Activated T-helper 1 cell treated with anti-CD3 and anti-CD28 coated beads, Interleukin-2, amount 50 U/mL, for 16 hours (primary cell): ENCODE data around the gene NELFA.
"Not testable (repeated sequence)": the region's sequence is repeated elsewhere in the genome, so short reads cannot be mapped to it uniquely, and the experiment has no call there.

Source experiments
- DNase-seq, 2 donors: peaks; one replicate each; pipeline ENCODE4 v3.0.0-alpha.2; 2020; ENCODE audit warnings: low read depth in 1 of 2, low spot score in 1 of 2

The NELFA gene

DNA sequence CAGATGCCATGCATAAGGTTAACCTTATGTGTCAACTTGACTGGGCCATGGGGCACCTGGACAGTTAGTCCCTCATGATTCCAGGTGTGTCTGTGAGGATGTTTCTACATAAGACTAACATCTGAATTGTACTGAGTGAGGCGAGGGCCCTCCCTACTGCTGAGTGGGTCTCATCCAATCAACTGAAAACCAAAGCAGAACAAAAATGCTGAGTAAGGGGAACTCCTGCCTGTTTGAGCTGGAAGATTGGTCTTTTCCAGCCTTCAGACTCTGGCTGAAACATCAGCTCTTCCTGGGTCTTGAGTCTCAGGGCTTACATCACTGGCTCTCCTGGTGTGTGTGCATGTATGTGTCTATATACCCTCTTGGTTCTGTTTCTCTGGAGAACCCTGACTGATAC is 13.8 kb downstream of the NELFA start:
- no peak for DNase-seq

DNA sequence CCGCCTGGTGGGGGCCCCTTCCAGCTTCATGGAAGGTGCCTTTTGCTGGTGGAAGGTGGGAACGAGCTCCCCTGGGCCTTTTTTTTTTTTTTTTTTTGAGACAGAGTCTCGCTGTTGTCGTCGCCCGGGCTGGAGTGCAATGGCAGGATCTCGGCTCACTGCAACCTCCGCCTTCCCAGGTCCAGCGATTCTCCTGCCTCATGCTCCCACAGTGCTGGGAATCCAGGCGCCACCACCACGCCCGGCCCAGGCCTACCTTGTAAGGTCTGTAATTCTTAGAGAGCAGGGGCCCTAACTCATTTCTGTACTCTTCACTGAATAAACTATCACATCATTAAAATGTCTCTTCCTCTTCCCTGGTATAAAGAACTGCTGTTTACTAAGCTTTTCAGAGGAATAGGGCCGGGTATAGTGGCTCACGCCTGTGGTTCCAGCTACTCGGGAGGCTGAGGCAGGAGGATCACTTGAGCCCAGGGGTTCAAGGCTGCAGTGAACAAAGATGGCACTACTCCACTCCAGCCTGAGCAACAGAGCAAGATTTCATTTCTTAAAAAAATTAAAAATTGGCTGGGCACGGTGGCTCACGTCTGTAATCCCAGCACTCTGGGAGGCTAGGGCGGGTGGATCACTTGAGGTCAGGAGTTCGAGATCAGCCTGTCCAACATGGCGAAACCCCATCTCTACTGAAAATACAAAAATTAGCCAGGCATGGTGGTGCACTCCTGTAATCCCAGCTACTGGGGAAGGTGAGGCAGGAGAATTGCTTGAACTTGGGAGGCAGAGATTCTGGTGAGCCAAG is 14.9 kb downstream of the NELFA start:
- DNase-seq: not testable (repeated sequence)

GRCh38 chr4:1993169-1993516 is 15.6 kb downstream of the NELFA start:
- DNase-seq: no peak

- DNase-seq: no peak
Observed at GRCh38 chr4:1992468-1993168, 16.2 kb downstream of the NELFA start.

- no peak for DNase-seq
Observed at GRCh38 chr4:1991596-1992434, 17.0 kb downstream of the NELFA start.

DNA sequence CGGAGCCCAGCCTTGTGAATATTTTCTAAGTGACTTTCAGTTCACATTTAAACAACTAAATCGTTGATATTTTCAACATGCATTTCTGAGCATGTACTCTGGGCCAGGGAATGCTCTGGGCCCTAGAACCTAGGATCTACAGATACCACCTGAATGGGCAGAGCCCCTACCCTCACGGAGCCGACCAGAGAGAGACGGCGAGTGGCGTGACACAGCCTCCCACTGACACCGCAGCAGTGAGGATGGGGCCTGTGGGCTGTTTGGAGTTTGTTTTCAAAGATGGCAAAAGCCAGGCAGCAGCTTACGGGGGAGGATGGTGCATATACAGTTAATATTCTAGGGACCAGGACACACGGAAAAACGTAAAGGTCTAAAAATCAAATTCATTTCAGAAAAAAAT is 17.7 kb downstream of the NELFA start:
- no peak for DNase-seq

GRCh38 chr4:1990676-1991075 is 18.1 kb downstream of the NELFA start:
- DNase-seq: no peak

DNA sequence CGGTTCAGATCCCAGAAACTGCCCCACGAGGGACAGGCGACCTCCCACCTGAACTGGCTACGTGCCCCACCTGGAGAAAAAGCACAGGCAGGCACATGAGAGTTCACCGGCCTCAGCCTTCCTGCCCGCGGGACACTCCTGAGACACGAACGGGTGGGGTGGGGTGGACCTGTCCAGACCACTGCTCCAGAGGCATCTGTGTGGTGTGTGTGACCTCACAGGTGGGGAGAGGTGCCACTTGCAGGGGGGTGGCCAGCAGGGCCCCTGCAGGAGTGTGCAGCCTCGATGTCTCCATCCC is 18.5 kb downstream of the NELFA start:
- DNase-seq: no peak

- no peak for DNase-seq
Observed at GRCh38 chr4:1989533-1990347, 19.0 kb downstream of the NELFA start.

GRCh38 chr4:1988327-1988724 is 20.4 kb downstream of the NELFA start:
- DNase-seq: no peak

DNA sequence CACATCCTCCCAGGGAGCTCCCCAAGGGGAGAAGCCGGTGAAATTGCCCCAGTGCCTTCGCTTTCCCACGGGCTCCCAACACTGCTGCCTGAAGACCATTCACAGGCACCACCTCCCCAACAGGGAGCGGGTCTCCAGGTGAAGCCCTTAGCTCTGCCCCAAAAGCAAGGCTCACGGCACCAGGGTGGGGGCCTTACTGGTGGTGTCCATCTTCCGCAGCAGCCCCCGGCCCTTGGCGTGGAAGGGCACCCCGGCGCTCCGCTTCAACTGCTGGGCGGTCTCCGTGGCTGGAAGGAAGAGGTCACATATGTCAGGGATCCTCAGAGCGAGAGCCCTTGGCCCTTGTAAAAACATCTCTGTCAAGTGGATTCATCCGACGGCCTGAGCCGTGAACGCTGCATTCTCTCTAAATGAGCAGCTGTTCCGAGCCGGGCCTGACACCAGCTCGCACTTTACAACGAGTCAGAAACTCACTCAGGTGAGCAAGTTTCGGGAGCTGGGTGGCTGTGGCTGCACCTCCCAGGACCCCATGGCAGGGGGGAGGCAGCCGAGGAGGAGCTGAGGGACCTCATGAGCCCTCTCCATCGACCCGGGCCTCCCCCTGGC is 20.9 kb downstream of the NELFA start:
- no peak for DNase-seq

DNA sequence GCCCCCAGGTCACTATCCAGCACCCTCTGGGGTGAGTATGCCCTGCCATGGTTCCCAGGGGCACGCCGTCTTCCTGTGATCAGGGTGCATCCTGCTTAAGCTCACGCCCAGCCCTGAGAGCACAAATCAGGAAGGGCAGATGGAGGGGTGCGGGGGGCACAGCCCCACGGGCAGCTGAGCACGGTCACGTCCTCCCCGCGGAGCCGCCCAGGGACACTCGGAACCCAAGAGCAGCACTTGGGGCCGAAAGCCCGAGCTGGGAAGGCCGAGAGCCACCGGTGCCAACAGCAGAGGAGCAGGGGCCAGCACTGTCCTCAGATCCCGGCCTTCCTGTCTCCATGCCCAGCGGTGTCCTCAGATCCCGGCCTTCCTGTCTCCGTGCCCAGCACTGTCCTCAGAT is 21.5 kb downstream of the NELFA start:
- DNase-seq: no peak

DNA sequence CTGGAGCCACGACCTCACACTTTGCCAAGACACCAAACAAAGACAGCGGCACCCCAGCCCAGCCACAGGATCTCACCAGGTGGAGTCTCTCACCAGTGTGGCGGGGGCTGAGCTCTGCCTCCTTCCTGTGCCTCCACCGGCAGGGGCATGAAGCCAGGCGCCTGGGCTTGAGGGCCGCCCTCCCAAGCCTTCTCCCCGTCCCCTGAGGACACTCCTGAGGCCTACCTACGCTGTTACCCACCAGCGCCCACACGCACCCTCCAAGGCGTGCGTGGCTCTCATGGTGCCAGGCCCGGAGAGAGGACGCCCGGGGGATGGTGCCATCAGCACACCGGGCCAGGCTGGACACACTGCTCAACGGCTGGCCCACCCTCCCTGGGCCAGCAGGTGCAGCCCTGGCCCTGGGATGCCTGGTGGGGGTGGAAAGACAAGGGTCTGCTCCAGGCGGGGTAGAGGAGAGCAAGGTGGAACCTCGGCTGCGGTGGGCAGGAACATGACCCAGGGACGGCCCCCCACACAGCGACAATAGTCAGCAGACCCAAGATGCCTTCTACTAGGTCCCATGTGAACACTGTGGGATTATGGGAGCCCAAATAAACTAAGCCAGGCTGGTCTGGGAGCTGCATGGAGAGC is 22.1 kb downstream of the NELFA start:
- no peak for DNase-seq

DNA sequence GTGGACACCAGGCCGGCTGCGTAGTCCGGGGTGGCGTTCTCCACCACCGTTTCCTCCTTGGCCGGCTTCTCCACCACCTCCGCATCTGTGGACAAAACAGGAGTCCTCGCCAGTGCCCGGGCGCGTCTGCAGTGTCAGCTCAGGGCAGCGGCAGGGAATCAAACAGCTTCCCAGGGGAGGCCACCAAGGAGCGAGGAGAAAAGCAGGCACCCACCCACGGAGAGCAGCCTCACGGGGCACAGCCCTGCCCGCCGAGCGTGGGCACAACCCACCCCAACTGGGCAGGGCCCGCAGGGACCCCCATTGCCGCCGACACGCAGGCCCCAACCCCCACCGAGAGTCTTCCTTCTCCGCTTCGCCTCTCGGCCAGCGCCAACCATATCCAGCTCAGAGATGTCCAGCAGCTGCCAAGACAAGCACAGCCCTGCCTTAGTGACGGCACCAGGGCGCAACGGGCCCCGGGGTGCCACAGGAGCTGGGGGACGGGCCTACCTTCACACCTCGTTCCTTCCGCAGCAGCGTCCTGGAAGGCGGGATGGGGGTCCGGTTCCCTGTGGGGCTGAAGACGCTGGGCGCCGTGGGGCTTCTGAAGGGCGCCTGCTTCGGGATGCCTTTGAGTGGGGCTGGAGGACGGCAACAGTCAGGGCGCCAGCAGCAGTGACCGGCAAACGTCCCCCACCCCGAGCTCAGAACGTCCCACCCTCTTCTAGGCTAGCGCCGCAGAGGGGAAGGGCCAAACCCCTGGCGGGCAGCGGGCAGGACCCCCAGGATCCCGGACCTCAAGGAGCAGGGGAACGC is 22.8 kb downstream of the NELFA start:
- DNase-seq: no peak

- no peak for DNase-seq
Observed at GRCh38 chr4:1985294-1985693, 23.5 kb downstream of the NELFA start.

GRCh38 chr4:1984406-1985191 is 24.2 kb downstream of the NELFA start:
- DNase-seq: no peak

DNA sequence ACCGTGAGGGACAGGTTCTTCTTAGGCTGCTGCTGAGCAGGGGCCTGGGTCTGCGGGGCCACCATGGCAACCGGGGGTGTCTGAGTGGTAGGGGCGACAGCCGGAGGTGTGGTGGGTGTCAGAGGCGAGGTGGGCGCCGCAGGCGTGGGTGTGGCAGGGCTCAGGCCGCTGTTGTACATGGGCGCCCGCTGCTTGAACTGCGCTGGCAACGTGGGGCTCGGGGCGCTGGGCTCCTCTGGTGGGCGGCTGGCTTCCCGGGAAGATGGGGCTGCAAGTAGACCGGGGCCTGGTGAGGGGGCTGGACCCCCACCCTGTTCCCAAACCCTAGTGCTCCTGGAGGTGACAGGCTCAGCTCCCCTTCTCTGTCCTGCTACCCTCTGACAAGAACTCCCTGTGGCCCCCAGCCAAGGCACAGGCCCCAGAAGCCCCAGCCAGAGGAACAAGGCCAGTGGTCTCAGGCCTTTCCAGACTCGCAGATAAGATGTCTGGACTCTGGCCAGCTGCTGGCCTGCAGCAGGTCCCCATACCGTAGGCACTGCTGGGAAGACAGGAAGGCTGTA is 24.8 kb downstream of the NELFA start:
- no peak for DNase-seq

DNA sequence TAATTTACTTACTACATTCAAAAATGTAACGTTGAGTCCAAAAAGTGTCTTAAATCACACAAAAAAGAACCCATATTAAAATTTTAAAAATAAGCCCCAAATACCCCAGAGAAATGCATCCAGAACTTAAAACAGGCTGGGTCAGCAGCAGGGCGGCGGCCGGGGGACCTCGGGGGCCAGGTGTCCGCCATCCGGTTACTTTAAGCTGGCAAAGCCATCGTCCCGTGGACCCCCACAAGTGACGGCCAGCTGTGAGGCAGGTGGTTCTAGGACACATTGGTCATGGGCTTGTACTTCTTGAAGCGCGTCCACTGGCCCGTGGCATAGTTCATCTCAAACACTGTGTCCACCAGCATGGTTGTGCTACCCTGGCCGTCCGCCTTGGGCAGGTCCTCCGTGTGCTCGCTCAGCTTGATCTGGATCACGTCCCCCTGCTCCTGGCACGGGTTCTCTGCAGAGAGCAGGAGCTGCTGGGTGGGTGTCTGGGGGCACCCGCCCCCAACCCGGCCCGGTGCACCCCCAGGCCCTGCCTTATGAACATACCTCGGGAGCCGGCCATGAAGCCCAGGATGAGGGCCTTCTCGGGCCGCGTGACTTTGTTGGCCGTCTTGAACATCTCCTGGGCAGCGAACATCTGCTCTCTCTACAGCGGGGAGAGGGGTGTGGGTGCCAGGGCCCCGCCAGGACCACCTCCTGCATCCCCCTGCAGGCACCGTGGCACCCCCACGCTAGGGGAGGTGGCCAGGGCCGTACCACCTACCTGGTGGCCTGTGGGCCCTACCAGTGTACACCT is 25.5 kb downstream of the NELFA start:
- no peak for DNase-seq
